Psoas muscle (tissue), 8 donors: ENCODE data around the gene CDH4. TPM values are rescaled to one million over a fixed set of nuclear protein-coding genes. Genes with fewer than 3 reads are reported as not detected.

ENCODE experiments used
- ATAC-seq, 4 donors: fragments of 200-7000 bp; cut with Tn5 transposase; one replicate each; pipeline ENCODE4 v1.9.1; 2020; ENCODE audit warnings: moderate library complexity in 3 of 4, mild to moderate bottlenecking in 2 of 4
- DNase-seq, 2 donors: peaks; one replicate each; pipeline ENCODE4 v3.0.0-alpha.2; 2020
- H3K27ac ChIP-seq: fragments of 200-600 bp; one replicate; pipeline ENCODE4 v1.8.0; 2022
- H3K27me3 ChIP-seq, 3 donors: fragments of 200-600 bp in 1 of 3; one replicate each; pipeline versions ENCODE4 v1.6.1 to v1.8.0; 2013 to 2022; ENCODE audit warnings: low read length in 2 of 3, mild to moderate bottlenecking in 2 of 3, moderate library complexity in 1 of 3; ENCODE audit not compliant: insufficient read depth in 3 of 3
- H3K36me3 ChIP-seq, 2 donors: fragments of 200-600 bp in 1 of 2; one replicate each; pipeline versions ENCODE4 v1.6.1 to v1.8.0; 2013 to 2022; ENCODE audit warnings: low read depth in 1 of 2, mild to moderate bottlenecking in 1 of 2, moderate library complexity in 1 of 2; ENCODE audit not compliant: insufficient read depth in 1 of 2
- H3K4me1 ChIP-seq: fragments of 200-600 bp; one replicate; pipeline ENCODE4 v1.8.0; 2022
- H3K4me3 ChIP-seq: fragments of 200-600 bp; one replicate; pipeline ENCODE4 v1.8.0; 2022; ENCODE audit warnings: mild to moderate bottlenecking
- H3K9me3 ChIP-seq: fragments of 200-600 bp; one replicate; pipeline ENCODE4 v1.8.0; 2022
- WGBS, 3 donors: extraction: QIAGEN DNeasy Blood & Tissue Kit; methylation state at CpG; one replicate each; pipeline versions ENCODE4 v1.1.6 to v1.1.7; 2013; 5-methylcytosine and 5-hydroxymethylcytosine counted together
- intact Hi-C, 2 donors: fragments of 100-400 bp; cut with DNase I; formaldehyde crosslinking; loops; one replicate each; pipeline versions ENCODE4 v1.11.0 to v1.14.2; 2022
- polyA plus RNA-seq, 3 donors: library from polyadenylated mRNA; stranded (reverse); fragments of 200-250 nt; gene quantifications; one replicate each; pipeline ENCODE4 v1.2.3, GENCODE V29; 2013
- total RNA-seq, 4 donors: library from RNA; stranded (reverse); fragmentation: NEBNext Ultra II Directional in 2 of 4; extraction: Animal tissue kit (Norgen Biotek cat#: 25700) in 2 of 4; gene quantifications; one replicate each; pipeline versions ENCODE4 v1.2.1 to v1.2.4, GENCODE V29; 2021 to 2023
- TF ChIP-seq, protein P1 (sequence below): fragments of 200-600 bp; IDR thresholded peaks from one replicate; pipeline ENCODE4 v1.8.0; 2022; ENCODE audit warnings: antibody characterized with exemption
- donor health status: healthy with polysubstance abuse.
- donor health status: DM: no; HTN: no; CAD: no; lungs with moderate emphysema.
- donor health status: Bipolar disorder and iron deficiency.
- donor health status: healthy.
- donor health status: DM: yes; HTN: yes; CAD: no.
- donor health status: DM: no; HTN: no; CAD: no.
- donor health status: DM: no; HTN: no; CAD: no.
- donor health status: DM: yes; HTN: yes; CAD: no.

Gene CDH4
- total and polyA plus RNA-seq, 7 donors: 0.26 to 1.0 (median 0.34) TPM

DNA sequence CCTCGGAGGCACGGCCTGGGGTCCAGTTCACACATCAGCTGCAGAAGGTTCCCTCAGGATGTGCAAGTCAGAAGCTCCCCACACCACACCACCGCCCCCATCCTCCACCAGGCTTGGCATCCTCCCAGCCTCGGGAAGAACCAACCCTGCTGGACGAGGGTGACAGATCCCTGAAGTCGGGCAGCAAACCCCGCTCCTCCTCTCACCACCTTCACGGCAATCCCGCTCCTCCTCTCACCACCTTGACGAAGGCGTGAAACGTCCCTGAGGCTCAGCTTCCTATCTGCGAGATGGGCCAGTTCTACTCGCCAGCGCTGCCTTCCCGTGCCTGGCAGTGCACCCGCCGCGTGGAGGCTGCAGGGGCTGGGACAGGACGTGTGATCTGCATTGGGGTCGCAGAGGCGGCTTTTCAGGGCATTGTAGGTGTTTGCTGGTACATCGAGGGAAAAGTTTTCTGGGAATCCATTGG is 486.6 kb downstream of the CDH4 start:
- H3K27ac ChIP-seq: no peak overlapping the region
- H3K27me3 ChIP-seq: peaks cover 0 to 2% (median 0%) of the 10 kb centered on the region in 3 donors
- TF ChIP-seq, protein P1, sequence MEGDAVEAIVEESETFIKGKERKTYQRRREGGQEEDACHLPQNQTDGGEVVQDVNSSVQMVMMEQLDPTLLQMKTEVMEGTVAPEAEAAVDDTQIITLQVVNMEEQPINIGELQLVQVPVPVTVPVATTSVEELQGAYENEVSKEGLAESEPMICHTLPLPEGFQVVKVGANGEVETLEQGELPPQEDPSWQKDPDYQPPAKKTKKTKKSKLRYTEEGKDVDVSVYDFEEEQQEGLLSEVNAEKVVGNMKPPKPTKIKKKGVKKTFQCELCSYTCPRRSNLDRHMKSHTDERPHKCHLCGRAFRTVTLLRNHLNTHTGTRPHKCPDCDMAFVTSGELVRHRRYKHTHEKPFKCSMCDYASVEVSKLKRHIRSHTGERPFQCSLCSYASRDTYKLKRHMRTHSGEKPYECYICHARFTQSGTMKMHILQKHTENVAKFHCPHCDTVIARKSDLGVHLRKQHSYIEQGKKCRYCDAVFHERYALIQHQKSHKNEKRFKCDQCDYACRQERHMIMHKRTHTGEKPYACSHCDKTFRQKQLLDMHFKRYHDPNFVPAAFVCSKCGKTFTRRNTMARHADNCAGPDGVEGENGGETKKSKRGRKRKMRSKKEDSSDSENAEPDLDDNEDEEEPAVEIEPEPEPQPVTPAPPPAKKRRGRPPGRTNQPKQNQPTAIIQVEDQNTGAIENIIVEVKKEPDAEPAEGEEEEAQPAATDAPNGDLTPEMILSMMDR: no peak
- intact Hi-C loops: no loop called here
- no peaks in the 10 kb centered on the region for H3K4me1 ChIP-seq
- no peaks in the 10 kb centered on the region for H3K9me3 ChIP-seq
- ATAC-seq (no peak), DNase-seq (peak in 1 of 2 donors; percentile 25)
- no peak overlapping the region for H3K4me3 ChIP-seq
- 79 to 81% (median 80%) methylated on average over 23 of the region's 23 CpGs for WGBS, 3 donors
- no peaks in the 10 kb centered on the region for H3K36me3 ChIP-seq

DNA sequence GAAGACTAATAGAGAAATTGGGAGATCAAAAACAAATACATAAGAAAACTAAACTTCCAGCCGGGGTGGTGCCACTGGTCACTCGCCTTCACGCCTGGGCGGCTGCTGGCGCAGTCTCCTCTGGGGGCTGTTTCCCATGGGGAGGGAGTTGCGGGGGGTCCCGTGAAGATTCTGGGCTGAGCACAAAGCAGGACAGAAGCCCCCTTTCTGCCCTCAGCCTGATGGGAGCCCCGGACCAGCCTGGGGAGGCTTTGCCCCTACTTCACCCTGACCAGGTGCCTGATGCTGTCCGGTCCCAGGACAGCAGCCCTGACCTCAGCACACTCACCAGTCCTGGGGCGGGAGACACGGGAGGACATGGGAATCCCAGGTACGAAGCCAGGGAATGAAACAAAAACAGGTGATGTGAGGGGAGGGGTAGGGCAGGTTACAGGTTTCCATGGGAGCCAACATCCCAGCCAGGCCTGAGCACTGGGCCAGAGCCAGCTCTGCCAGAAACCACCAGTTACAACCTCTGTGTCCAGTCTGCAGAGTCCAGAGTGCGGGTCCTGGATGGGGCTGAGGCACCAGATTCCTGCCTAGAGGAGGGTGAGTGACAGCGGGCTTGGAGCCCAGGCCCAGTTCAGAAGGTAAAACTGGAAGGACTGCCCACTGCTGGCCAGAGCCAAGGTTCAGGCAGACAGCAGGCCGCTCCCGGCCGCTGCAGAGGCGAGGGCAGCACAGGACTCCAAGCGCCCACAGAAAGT is 487.2 kb downstream of the CDH4 start:
- TF ChIP-seq, protein P1: no peak
- no peak overlapping the region for H3K4me3 ChIP-seq
- H3K27ac ChIP-seq: no peak overlapping the region
- no peaks in the 10 kb centered on the region for H3K9me3 ChIP-seq
- no peaks in the 10 kb centered on the region for H3K4me1 ChIP-seq
- peaks cover 0 to 2% (median 0%) of the 10 kb centered on the region in 3 donors for H3K27me3 ChIP-seq
- DNase-seq (peak in 1 of 2 donors; percentile 30), ATAC-seq (no peak)
- H3K36me3 ChIP-seq: no peaks in the 10 kb centered on the region
- 88 to 91% (median 89%) methylated on average over 19 of the region's 19 CpGs for WGBS, 3 donors
- intact Hi-C loops: no loop called here

DNA sequence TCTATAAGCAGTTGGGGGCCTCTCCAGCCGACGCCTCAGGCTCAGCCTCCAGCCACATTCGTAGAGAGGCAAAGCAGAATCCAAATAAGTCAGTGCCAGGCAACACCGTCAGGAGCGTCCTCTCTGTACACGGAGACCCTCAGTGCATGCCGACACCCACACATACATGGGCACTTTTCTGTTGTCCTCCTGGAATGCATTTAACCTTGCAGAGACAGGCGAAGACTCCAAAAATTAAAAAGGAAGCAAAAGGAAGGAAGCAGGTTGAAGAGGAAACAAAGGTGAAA is 487.7 kb downstream of the CDH4 start:
- Histone ChIP-seq H3K36me3 (no peaks in the 10 kb centered on the region), H3K27me3 (peaks cover 0 to 2% (median 0%) of the 10 kb centered on the region in 3 donors), H3K4me1 (no peaks in the 10 kb centered on the region), H3K9me3 (no peaks in the 10 kb centered on the region), H3K4me3 (no peak overlapping the region), H3K27ac (no peak overlapping the region)
- intact Hi-C loops: no loop called here
- TF ChIP-seq, protein P1: no peak
- no peak for ATAC-seq
- peak in 1 of 2 donors; percentile 15 for DNase-seq
- WGBS, 3 donors: 86 to 93% (median 89%) methylated on average over 8 of the region's 8 CpGs

DNA sequence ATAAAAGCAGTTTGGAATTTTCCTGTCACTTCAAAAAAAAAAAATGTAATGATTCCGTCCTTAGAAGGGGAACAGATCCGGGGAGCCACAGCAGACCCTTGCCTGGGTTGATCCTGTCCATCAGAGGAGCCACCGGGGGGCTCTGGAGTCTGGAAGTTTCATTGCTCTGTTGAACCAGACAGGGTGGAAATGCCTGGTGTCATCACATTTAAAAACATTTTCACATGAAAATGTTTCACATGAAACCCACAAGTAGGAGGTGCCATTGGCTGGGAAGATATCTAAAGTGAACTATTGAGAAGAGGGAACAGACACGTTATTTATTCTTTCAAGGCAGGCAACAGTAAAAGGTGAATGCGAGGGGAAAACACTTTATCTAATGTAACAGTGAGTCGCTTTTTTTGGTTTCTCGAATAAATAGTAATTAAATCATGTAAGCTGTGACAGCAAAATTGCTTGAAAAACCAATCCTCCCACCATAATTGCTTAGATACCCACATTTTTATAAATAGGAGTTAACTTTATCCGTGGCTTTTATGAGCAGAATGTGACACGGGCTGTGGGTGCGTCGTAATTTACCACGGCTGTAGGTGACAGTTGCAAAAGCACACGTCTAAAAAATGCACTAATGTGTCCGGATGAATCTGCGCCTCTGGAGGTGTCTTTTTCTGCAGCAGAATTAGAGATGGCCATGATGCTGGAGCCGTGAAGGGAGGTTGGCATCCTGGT is 490.2 kb downstream of the CDH4 start:
- intact Hi-C loops: no loop called here
- Histone ChIP-seq H3K4me3 (no peak overlapping the region), H3K4me1 (no peaks in the 10 kb centered on the region), H3K36me3 (no peaks in the 10 kb centered on the region), H3K9me3 (no peaks in the 10 kb centered on the region), H3K27me3 (no peaks in the 10 kb centered on the region), H3K27ac (no peak overlapping the region)
- 73 to 78% (median 78%) methylated on average over 16 of the region's 16 CpGs for WGBS, 3 donors
- TF ChIP-seq, protein P1: no peak
- ATAC-seq: no peak
- DNase-seq: peak in 1 of 2 donors; percentile 15
